Transverse colon (tissue), 4 donors: ENCODE data around the gene ADAM12. TPM values are rescaled to one million over a fixed set of nuclear protein-coding genes. Genes with fewer than 3 reads are reported as not detected.

ENCODE experiments used
- DNase-seq: peaks from one replicate; pipeline ENCODE4 v3.0.0-alpha.2; 2019
- H3K27ac ChIP-seq, 4 donors: fragments of 200-600 bp; sonication (generic); 2 replicates each; pipeline ENCODE4 v1.5.1; 2016 to 2018; ENCODE audit warnings: inconsistent platforms in 4 of 4
- H3K27me3 ChIP-seq: fragments of 200-600 bp; sonication (generic); 2 replicates; pipeline ENCODE4 v1.5.1; 2017; ENCODE audit warnings: inconsistent platforms
- H3K36me3 ChIP-seq, 4 donors: fragments of 200-600 bp; sonication (generic); 2 replicates each; pipeline ENCODE4 v1.5.1; 2017 to 2019; ENCODE audit warnings: inconsistent platforms in 4 of 4
- H3K4me1 ChIP-seq, 4 donors: fragments of 200-600 bp; sonication (generic); 2 replicates each; pipeline ENCODE4 v1.5.1; 2017 to 2020; ENCODE audit warnings: inconsistent platforms in 4 of 4
- H3K4me3 ChIP-seq, 4 donors: fragments of 200-600 bp; sonication (generic); 1 replicate in 1 of 4; 2 replicates in 3 of 4; pipeline versions ENCODE4 v1.5.1 to v1.6.1; 2017 to 2019; ENCODE audit warnings: inconsistent platforms in 4 of 4
- H3K9me3 ChIP-seq, 2 donors: fragments of 200-600 bp; sonication (generic); 2 replicates each; pipeline ENCODE4 v1.5.1; 2017 to 2019; ENCODE audit warnings: inconsistent platforms in 2 of 2
- CTCF ChIP-seq, 5 experiments: fragments of 200-600 bp in 3 of 5; fragments of 450-650 bp in 2 of 5; sonication (generic) in 3 of 5; IDR thresholded peaks; 1 replicate in 2 of 5; 2 replicates in 3 of 5; pipeline ENCODE4 v1.5.1; 2016 to 2017; ENCODE audit warnings: antibody characterized with exemption in 5 of 5, inconsistent platforms in 3 of 5, mild to moderate bottlenecking in 2 of 5, moderate library complexity in 1 of 5
- EP300 ChIP-seq: sonication (generic); formaldehyde crosslinking; IDR thresholded peaks from one replicate; pipeline ENCODE4 v1.6.1; 2017; ENCODE audit warnings: antibody characterized with exemption, low read depth
- POLR2A ChIP-seq: fragments of 450-650 bp; IDR thresholded peaks from one replicate; pipeline ENCODE4 v1.6.1; 2016; ENCODE audit warnings: antibody characterized with exemption, mild to moderate bottlenecking, moderate library complexity
- POLR2AphosphoS5 ChIP-seq, 3 donors: sonication (generic); formaldehyde crosslinking; IDR thresholded peaks; one replicate each; pipeline ENCODE4 v1.6.1; 2016; ENCODE audit warnings: antibody characterized with exemption in 3 of 3
- WGBS, 2 donors: methylation state at CpG; one replicate each; pipeline ENCODE4 v1.1.5; 2018; ENCODE audit warnings: low coverage in 1 of 2; 5-methylcytosine and 5-hydroxymethylcytosine counted together
- in situ Hi-C, 4 donors: fragments of 200-750 bp; cut with MboI; loops; one replicate each; pipeline versions ENCODE4 v1.15.0 to v1.15.1; 2017; ENCODE audit warnings: low sequenced_read_pairs in 3 of 4, low pct_ligation_motif_present in 1 of 4, low pct_unique_long_range_greater_than_20kb in 1 of 4
- intact Hi-C: fragments of 100-400 bp; cut with DNase I; formaldehyde crosslinking; loops from one replicate; pipeline ENCODE4 v1.15.1; 2023; ENCODE audit warnings: low total_unique reads
- total RNA-seq, 4 donors: library from RNA; depleted of rRNA; stranded (reverse); fragments of >200 nt; gene quantifications; one replicate each; pipeline ENCODE4 v1.1.0, GENCODE V29; 2016

Gene ADAM12
- total RNA-seq, 4 donors from 2014 or later = 0.14 to 2.2 (median 1.1) TPM; not detected in 1

GRCh38 chr10:126337251-126337810 lies 50.9 kb downstream of the ADAM12 start:
- intact Hi-C loops = no loop called here
- WGBS, 2 donors = 40 to 57% methylated on average over 1 of the region's 1 CpG
- in situ Hi-C loops = no loop called here
- no peak for DNase-seq
- no peak overlapping the region for H3K27ac ChIP-seq
- no peaks in the 10 kb centered on the region for H3K36me3 ChIP-seq
- no peaks in the 10 kb centered on the region for H3K9me3 ChIP-seq
- peaks cover 2% of the 10 kb centered on the region for H3K27me3 ChIP-seq
- no peak overlapping the region for H3K4me3 ChIP-seq
- no peaks in the 10 kb centered on the region for H3K4me1 ChIP-seq
- TF ChIP-seq EP300 = no peak
- no peak for TF ChIP-seq POLR2AphosphoS5 (IDR thresholded peaks at IDR 0.05)
- TF ChIP-seq CTCF (IDR thresholded peaks at IDR 0.05) = no peak
- no peak for TF ChIP-seq POLR2A

DNA sequence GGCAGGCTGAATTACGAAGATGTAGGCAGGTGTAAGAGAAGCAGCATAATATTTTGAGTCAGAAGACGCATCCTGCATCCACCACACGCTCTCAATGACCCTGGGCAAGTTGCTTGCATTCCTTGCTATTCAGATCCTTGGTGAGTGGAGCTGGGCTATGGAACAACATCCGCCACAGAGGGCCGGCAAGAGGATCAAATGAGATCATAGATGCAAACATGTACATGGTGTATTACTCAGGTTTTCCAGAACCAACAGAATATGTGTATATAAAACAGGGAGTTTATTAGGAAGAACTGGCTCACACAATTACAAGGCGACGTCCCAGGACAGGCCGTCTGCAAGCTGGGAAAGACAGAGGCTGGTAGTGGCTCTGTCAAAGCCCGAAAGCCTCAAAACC lies 51.5 kb downstream of the ADAM12 start:
- no peak overlapping the region for H3K27ac ChIP-seq
- in situ Hi-C loops (no loop called here), intact Hi-C loops (no loop called here)
- no peaks in the 10 kb centered on the region for H3K36me3 ChIP-seq
- H3K4me1 ChIP-seq = no peaks in the 10 kb centered on the region
- DNase-seq = no peak
- TF ChIP-seq EP300 (no peak), POLR2AphosphoS5 (IDR thresholded peaks at IDR 0.05) (no peak), POLR2A (no peak), CTCF (IDR thresholded peaks at IDR 0.05) (no peak)
- no peak overlapping the region for H3K4me3 ChIP-seq
- no peaks in the 10 kb centered on the region for H3K9me3 ChIP-seq
- WGBS, 2 donors = 82 to 90% methylated on average over 3 to 9 of the region's 9 CpGs
- peaks cover 2% of the 10 kb centered on the region for H3K27me3 ChIP-seq

DNA sequence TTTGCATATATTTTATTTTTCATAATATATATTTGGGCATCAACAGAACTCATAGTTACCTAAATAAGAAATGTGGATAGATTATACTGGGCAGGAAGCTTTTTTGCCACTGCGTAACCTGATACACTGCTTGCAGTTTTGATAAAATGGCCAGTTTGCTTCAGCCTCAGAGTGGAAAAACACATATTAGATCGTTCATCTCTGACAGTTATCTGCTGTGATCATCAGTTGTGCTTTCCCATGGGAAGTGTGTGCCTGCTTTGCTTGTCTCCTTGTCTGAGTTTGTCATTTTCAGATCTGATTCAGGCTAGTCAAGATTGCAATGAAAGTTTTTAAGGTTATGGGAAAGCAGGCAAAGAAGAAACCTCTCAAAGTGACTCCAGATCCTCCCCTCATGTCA lies 54.0 kb downstream of the ADAM12 start:
- TF ChIP-seq POLR2A (no peak), EP300 (no peak), CTCF (IDR thresholded peaks at IDR 0.05) (no peak), POLR2AphosphoS5 (IDR thresholded peaks at IDR 0.05) (no peak)
- H3K4me1 ChIP-seq = no peaks in the 10 kb centered on the region
- in situ Hi-C loops = no loop called here
- no peak overlapping the region for H3K4me3 ChIP-seq
- no peaks in the 10 kb centered on the region for H3K9me3 ChIP-seq
- no peak for DNase-seq
- intact Hi-C loops = no loop called here
- H3K36me3 ChIP-seq = no peaks in the 10 kb centered on the region
- WGBS, 2 donors = 58 to 60% methylated on average over 2 of the region's 2 CpGs
- peaks cover 2% of the 10 kb centered on the region for H3K27me3 ChIP-seq
- no peak overlapping the region for H3K27ac ChIP-seq

- in situ Hi-C loops (no loop called here), intact Hi-C loops (no loop called here)
- Histone ChIP-seq H3K9me3 (no peaks in the 10 kb centered on the region), H3K4me1 (no peaks in the 10 kb centered on the region), H3K27ac (no peak overlapping the region), H3K27me3 (peaks cover 2% of the 10 kb centered on the region), H3K4me3 (no peak overlapping the region), H3K36me3 (no peaks in the 10 kb centered on the region)
- no peak for TF ChIP-seq CTCF (IDR thresholded peaks at IDR 0.05)
- TF ChIP-seq EP300 = no peak
- TF ChIP-seq POLR2A = no peak
- TF ChIP-seq POLR2AphosphoS5 (IDR thresholded peaks at IDR 0.05) = no peak
- DNase-seq = no peak
- WGBS, 2 donors = 85 to 89% methylated on average over 9 to 14 of the region's 14 CpGs
These were observed 55.7 kb downstream of the ADAM12 start for GRCh38 chr10:126332576-126332975.
